ENCODE data around the gene IPO5. TPM values are rescaled to one million over a fixed set of nuclear protein-coding genes. Genes with fewer than 3 reads are reported as not detected.
A peak's percentile ranks its signal among the peaks of the same experiment; 100 is the strongest.

The IPO5 gene
- total and polyA plus RNA-seq, 10 donors = 17.8 to 97.7 (median 72.5) TPM

GRCh38 chr13:97932647-97933046 is 20.8 kb upstream of the IPO5 start:
- Histone ChIP-seq H3K27ac (no peak overlapping the region), H3K9me3 (no peaks in the 10 kb centered on the region), H3K4me1 (no peaks in the 10 kb centered on the region), H3K36me3 (no peaks in the 10 kb centered on the region), H3K27me3 (replicated peaks in 1 of 7) (peaks cover 0 to 10% (median 0%) of the 10 kb centered on the region in 7 donors), H3K4me3 (no peak overlapping the region)
- TF ChIP-seq POLR2A (IDR thresholded peaks at IDR 0.05) (no peak), POLR2AphosphoS5 (IDR thresholded peaks at IDR 0.05) (no peak), CTCF (IDR thresholded peaks at IDR 0.05 in 8 of 11, conservative IDR thresholded peaks at IDR 0.05 in 3 of 11) (no peak)
- DNase-seq = no peak
- WGBS, 5 donors = 77 to 85% (median 80%) methylated on average over 5 of the region's 5 CpGs
- intact Hi-C loops (cut with DNase I; ENCODE audit: low total_unique reads) = no loop called here

- no peaks in the 10 kb centered on the region for H3K9me3 ChIP-seq
Measured at GRCh38 chr13:97933776-97934175, 19.7 kb upstream of the IPO5 start.

GRCh38 chr13:97934590-97934989 is 18.9 kb upstream of the IPO5 start:
- Histone ChIP-seq H3K36me3 (no peaks in the 10 kb centered on the region), H3K27ac (peak overlapping the region in 1 of 8 donors; percentile 13), H3K4me3 (no peak overlapping the region), H3K9me3 (no peaks in the 10 kb centered on the region), H3K27me3 (replicated peaks in 1 of 7) (peaks cover 0 to 10% (median 0%) of the 10 kb centered on the region in 7 donors), H3K4me1 (no peaks in the 10 kb centered on the region)
- intact Hi-C loops (cut with DNase I; ENCODE audit: low total_unique reads) = no loop called here
- no peak for DNase-seq
- TF ChIP-seq POLR2A (IDR thresholded peaks at IDR 0.05) (no peak), CTCF (IDR thresholded peaks at IDR 0.05 in 8 of 11, conservative IDR thresholded peaks at IDR 0.05 in 3 of 11) (no peak), POLR2AphosphoS5 (IDR thresholded peaks at IDR 0.05) (no peak)
- 40 to 71% (median 61%) methylated on average over 5 of the region's 5 CpGs for WGBS, 5 donors

More at GRCh38 chr13:97933776-97934175, 19.7 kb upstream of the IPO5 start:
- no peaks in the 10 kb centered on the region for H3K36me3 ChIP-seq
- no peak overlapping the region for H3K27ac ChIP-seq
- TF ChIP-seq CTCF (IDR thresholded peaks at IDR 0.05 in 8 of 11, conservative IDR thresholded peaks at IDR 0.05 in 3 of 11) (no peak), POLR2A (IDR thresholded peaks at IDR 0.05) (no peak), POLR2AphosphoS5 (IDR thresholded peaks at IDR 0.05) (no peak)
- intact Hi-C loops (cut with DNase I; ENCODE audit: low total_unique reads) = no loop called here
- H3K4me3 ChIP-seq = no peak overlapping the region
- peaks cover 0 to 10% (median 0%) of the 10 kb centered on the region in 7 donors for H3K27me3 ChIP-seq (replicated peaks in 1 of 7)
- no peaks in the 10 kb centered on the region for H3K4me1 ChIP-seq
- DNase-seq = no peak

- whole genome bisulfite sequencing, 5 donors = 54 to 78% (median 57%) methylated on average over 2 of the region's 2 CpGs
- peak overlapping the region in 1 of 8 donors; percentile 13 for H3K27ac ChIP-seq
- TF ChIP-seq CTCF (IDR thresholded peaks at IDR 0.05 in 8 of 11, conservative IDR thresholded peaks at IDR 0.05 in 3 of 11) = no peak
- no peak for TF ChIP-seq POLR2AphosphoS5 (IDR thresholded peaks at IDR 0.05)
- no peak for TF ChIP-seq POLR2A (IDR thresholded peaks at IDR 0.05)
- H3K36me3 ChIP-seq = no peaks in the 10 kb centered on the region
- peaks cover 0 to 10% (median 0%) of the 10 kb centered on the region in 7 donors for H3K27me3 ChIP-seq (replicated peaks in 1 of 7)
- H3K4me3 ChIP-seq = no peak overlapping the region
- no peak for DNase-seq
- intact Hi-C loops (cut with DNase I; ENCODE audit: low total_unique reads) = no loop called here
- no peaks in the 10 kb centered on the region for H3K4me1 ChIP-seq
- H3K9me3 ChIP-seq = no peaks in the 10 kb centered on the region
Measured at GRCh38 chr13:97935071-97935470, 18.4 kb upstream of the IPO5 start.
